T-helper 1 cell treated with Interleukin-12 subunit alpha and Interleukin-12 subunit beta and Interleukin-4 antibody, amounts not matched to agents 30 ng/mL and 1 ng/mL, for 36 hours (primary cell): ENCODE data around the gene LZIC. TPM values are rescaled to one million over a fixed set of nuclear protein-coding genes. Genes with fewer than 3 reads are reported as not detected.

Experiments used
- intact Hi-C: fragments of 100-400 bp; cut with micrococcal nuclease; formaldehyde crosslinking; loops from one replicate; pipeline ENCODE4 v1.15.1; 2024
- total RNA-seq: library from RNA; stranded (reverse); gene quantifications from 2 replicates; pipeline ENCODE4 v1.2.3, GENCODE V29; 2022

Gene LZIC
- total RNA-seq, 1 donor from 2014 or later, result 28.2 TPM

DNA sequence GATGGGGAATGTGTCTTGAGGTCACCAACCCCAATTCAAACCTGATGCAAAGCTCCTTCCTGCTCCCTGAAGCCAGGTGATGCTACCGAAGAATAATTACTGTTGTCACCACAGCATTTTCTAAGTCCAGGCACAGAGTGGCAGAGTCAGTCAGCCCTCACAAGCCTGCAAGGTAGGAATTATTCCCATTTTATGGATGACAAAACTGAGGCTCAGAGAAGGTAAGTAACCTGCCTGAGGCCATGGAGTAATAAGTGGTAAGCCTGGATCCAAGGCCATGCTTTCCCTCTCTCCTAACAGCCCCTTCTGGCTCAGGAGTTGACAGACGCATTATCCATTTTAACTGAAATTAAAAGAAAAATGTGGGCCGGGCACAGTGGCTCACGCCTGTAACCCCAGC is 56.1 kb downstream of the LZIC start:
- intact Hi-C loops, result no loop called here

DNA sequence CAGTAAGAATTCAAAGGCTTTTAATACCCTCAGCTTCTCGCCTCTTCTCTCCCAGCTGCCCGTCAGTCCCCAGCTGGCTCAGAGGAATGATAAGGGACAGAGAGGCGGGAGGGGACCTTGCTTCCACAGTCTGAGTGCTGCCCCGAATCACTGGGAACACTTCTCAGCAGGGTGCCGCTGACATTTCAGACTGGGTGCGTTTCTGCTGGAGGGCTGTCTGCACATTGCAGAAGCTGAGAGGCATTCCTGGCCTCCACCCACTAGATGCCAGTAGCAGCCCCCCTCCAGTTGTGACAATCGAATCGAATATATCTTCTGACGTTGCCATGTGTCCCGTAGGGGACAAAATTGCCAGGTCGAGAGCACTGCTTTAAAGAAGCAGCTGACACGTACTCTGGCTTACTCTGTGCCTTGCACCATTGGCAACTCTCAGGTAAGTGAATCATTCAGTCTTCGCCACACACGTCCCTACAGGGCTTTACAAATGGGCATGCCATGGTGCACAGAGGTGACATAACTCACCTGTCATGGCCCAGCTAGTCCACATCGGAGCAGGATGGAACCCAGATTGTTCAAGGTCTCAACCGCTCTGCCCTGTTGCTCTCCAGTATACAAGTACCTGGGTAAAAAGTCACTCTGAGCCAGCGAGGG is 57.0 kb downstream of the LZIC start:
- intact Hi-C loops, result no loop called here

DNA sequence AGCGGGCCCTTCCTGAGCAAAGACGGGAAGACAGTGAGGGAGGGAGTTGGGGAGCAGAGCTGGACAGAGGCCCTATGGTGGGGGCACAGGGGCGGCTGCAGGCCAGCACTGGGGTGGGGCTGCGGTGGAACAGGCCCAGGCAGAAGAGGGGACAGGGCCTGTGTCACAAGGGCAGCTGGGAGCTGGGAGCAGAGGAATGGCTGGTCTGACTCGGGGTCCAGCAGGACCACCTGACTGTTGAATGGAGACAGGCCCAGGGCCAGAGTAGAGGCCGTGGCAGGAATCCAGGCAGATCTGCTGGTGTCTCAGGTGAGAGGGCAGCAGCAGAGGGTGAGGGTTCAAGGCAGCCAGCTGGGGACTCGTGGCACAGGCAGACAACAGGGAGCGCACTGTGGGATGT is 58.4 kb downstream of the LZIC start:
- intact Hi-C loops, result no loop called here

DNA sequence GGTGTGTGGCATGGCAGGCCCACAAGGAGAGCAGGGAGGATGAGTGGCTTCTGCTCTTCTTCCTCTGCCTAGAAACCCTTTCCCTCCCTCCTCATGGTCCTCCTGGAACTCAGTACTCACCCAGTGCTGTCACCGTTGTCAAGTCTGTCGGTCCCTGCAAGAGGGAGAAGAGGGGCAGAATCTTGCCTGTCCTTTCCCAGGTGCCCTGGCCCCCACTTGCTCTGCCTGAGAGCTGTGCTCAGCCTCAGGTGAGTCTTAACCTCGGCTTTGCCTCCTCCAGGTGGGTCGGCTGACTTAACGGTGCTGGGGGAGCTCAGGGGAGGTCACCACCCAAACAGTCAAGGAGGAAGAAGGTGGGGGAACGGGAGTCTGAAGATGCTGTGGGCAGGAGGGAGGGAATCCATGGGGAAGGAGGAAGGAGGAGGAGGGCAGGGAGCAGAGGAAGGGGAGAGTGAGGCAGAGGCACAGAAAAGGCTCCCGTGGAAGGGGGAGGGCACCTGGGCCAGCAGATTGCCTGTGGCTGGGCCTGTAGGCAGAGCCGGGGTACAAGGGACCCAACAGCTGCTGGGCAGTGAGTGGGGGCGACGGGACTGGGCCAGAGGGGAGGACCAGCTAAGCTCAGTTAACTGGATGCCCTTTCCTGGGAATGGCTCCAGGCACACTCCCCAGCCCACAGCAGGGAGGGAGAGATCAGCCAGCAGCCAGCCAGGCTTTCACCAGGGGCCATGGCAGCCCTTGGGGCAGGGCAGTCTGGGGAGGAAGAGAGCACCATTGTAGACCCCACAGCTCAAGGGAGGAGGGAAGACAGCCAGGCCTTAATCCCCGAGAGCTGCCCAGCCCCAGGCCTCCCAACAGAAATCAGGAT is 59.4 kb downstream of the LZIC start:
- intact Hi-C loops, result no loop called here

DNA sequence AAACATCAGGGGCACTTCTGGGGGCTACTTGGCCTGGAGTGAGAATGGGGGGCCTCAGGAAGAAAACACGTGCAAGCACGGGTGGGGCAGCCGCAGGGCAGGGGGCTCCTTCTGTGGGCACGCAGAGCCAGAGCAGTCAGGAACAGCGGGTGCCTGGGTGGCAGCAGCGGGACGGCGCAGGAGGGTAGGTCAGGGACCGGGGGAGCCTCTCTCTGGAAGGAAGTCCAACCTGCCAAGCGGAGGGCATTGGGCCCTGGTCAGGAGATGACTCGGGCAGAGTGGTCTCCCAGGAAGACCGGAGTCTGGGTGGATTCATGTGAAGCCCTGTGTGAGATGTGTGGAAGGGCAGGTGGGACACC is 60.3 kb downstream of the LZIC start:
- intact Hi-C loops, result no loop called here

DNA sequence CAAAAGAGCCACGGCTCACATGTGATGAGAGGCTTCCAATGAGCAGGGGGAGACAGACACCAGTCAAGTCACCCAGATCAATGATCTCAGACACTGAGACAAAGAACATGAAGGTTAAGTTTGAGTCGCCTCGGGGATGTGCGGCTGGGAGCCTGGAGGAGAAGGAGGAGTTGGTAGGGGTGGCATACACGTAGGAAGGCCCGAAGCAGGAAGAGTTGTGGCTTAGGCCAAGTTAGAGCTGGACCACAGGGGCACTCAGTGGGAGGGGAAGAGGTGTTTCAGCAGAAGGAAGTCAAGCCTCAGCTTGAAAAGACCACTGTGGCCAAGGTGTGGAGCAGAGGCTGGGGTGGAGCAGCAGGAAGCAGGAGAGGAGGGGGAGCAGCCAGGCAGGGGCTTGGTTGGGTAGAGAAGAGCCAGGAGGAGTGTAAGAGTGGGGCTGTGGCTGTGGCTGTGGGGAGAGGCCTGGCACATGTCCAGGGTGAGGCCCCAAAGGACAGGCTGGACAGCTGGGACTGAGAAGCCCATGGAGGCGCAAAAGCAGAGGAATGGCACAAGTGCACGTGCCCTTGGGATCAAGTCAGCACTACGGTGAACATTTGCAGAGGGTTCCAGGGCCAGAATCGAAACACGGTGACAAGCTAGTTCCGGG is 60.8 kb downstream of the LZIC start:
- intact Hi-C loops, result no loop called here

DNA sequence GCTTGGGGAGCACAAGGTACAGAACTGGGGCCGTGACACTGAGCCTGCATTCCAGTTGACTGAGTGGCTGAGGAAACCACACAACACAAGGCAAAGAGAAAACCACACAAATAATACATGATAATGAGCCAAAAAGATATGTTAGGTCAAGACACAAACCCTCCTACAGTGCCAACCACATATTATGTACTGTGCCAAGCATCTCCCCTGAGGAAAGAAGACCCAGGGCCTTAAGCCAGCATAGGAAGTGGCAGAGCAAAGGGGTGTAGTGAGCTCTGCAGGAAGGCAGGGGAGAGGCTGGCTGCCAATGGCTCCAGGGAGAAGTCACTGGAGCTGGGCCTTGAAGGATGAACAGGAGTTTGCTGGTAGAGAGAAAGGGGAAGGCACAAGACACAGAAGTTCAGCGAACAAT is 61.3 kb downstream of the LZIC start:
- intact Hi-C loops, result no loop called here

Other genes starting within 250 kb of the LZIC start
- gene CLSTN1, start 119.4 kb downstream of the LZIC start, total RNA-seq, result 102 and 103 TPM in 2 replicates
- 7.4 and 11.0 TPM in 2 replicates for gene CTNNBIP1, start 33.1 kb downstream of the LZIC start, total RNA-seq
- gene NMNAT1, start 84 bp upstream of the LZIC start, total RNA-seq, result 5.9 TPM in 2 replicates
- not detected in 2 replicates for gene RBP7, start 53.8 kb upstream of the LZIC start, total RNA-seq
- gene UBE4B, start 89.6 kb upstream of the LZIC start, total RNA-seq, result 36.5 and 39.0 TPM in 2 replicates